Loucy (cell line): ENCODE data around the gene BEND5.

Experiments used
- EZH2phosphoT487 ChIP-seq: fragments of 200-600 bp; IDR thresholded peaks from 2 replicates; pipeline ENCODE4 v1.6.1; 2018; ENCODE audit warnings: antibody characterized with exemption, mild to moderate bottlenecking, moderate library complexity, borderline replicate concordance
- TF ChIP-seq, protein P1 (sequence below): fragments of 200-600 bp; sonication (generic); conservative IDR thresholded peaks from 2 replicates; pipeline ENCODE4 v1.5.1; 2014; ENCODE audit warnings: mild to moderate bottlenecking, antibody characterized with exemption, low read length

DNA sequence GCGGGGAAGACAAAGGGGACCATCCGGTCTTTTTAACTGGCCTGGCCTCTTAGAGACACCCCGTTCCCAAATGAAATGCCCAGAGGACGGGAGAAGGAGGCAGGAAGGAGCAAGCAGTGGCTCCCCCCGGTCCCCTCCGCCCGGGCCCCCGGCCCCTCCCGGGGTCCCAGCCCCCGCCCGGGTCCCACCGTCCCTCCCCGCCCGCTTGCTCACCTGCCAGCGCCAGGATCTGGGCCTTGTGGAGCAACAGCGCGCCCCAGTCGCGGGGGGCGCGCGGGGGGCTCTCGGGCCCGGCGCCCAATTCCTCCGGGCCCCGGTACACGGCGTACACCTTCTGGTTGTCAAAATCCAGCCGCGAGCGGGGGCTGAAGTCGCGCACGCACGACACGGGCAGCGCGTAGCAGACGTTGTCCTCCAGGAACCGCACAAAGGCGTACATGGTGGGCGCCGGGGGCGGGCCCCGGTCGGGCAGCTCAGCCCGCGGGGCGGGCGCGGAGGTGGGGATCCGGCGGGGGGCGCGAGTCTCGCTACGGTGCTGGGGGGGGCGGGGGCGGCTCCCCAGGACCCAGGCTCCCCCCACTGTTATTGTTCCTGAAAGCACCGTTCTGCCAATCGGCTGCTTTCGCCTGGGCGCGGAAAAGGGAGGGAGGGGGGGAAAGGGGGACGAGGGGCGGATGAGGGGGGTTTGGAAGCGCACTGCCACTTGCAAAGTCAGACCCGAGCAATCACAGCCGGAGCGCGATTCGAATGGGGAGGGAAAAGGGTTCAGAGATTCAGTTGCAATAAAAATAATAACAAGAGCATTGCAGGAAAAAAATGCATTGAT lies at the start of gene BEND5:
- TF ChIP-seq, protein P1, sequence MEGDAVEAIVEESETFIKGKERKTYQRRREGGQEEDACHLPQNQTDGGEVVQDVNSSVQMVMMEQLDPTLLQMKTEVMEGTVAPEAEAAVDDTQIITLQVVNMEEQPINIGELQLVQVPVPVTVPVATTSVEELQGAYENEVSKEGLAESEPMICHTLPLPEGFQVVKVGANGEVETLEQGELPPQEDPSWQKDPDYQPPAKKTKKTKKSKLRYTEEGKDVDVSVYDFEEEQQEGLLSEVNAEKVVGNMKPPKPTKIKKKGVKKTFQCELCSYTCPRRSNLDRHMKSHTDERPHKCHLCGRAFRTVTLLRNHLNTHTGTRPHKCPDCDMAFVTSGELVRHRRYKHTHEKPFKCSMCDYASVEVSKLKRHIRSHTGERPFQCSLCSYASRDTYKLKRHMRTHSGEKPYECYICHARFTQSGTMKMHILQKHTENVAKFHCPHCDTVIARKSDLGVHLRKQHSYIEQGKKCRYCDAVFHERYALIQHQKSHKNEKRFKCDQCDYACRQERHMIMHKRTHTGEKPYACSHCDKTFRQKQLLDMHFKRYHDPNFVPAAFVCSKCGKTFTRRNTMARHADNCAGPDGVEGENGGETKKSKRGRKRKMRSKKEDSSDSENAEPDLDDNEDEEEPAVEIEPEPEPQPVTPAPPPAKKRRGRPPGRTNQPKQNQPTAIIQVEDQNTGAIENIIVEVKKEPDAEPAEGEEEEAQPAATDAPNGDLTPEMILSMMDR: no peak
- no peak for TF ChIP-seq EZH2phosphoT487
